OCI-LY3 (cell line): ENCODE data around the gene SAMM50.

ENCODE experiments used
- CTCF ChIP-seq: fragments of 200-600, 300-600 bp; sonication (generic); IDR thresholded peaks from 2 replicates; pipeline ENCODE4 v1.5.1; 2014; ENCODE audit warnings: antibody characterized with exemption, low read length, low read depth
- EZH2phosphoT487 ChIP-seq: fragments of 200-600 bp; shearing (Covaris generic); IDR thresholded peaks from 2 replicates; pipeline ENCODE4 v1.6.1; 2018; ENCODE audit warnings: antibody characterized with exemption, mixed run types, low read depth

GRCh38 chr22:44003405-44004103 lies 48.3 kb downstream of the SAMM50 start:
- TF ChIP-seq CTCF (no peak), EZH2phosphoT487 (no peak)
